SK-N-MC (cell line): ENCODE results near the gene FANCE.
"Not testable (repeated sequence)": the region's sequence is repeated elsewhere in the genome, so short reads cannot be mapped to it uniquely, and the experiment has no call there.

Experiments used
- DNase-seq: peaks from one replicate; pipeline ENCODE4 v3.0.0-alpha.2; 2011; ENCODE audit warnings: low read depth, low spot score
- H3K27ac ChIP-seq: fragments of 200-600 bp; sonication (generic); 2 replicates; pipeline ENCODE4 v1.5.1; 2016; ENCODE audit warnings: mixed run types
- H3K36me3 ChIP-seq: fragments of 200-600 bp; sonication (generic); 2 replicates; pipeline ENCODE4 v1.6.1; 2017; ENCODE audit warnings: antibody characterized with exemption, low read length, mixed read lengths; ENCODE audit not compliant: insufficient read depth
- H3K4me3 ChIP-seq: fragments of 200-600 bp; sonication (generic); 2 replicates; pipeline ENCODE4 v1.5.1; 2016
- H3K9ac ChIP-seq: fragments of 200-600 bp; sonication (generic); 2 replicates; pipeline ENCODE4 v1.8.0; 2017; ENCODE audit warnings: mixed run types, mixed read lengths; ENCODE audit not compliant: insufficient read length
- H3K9me3 ChIP-seq: fragments of 200-600 bp; sonication (generic); 2 replicates; pipeline ENCODE4 v1.6.1; 2017; ENCODE audit warnings: low read depth, mild to moderate bottlenecking, antibody characterized with exemption, low read length, moderate library complexity, mixed read lengths
- EZH2 ChIP-seq: fragments of 200-600 bp; sonication (generic); IDR thresholded peaks from one replicate; pipeline ENCODE4 v1.6.1; 2017; ENCODE audit warnings: antibody characterized with exemption
- FOXP2 ChIP-seq: optimal IDR thresholded peaks from 2 replicates; pipeline ENCODE3; 2011; ENCODE audit warnings: mild to moderate bottlenecking, moderate library complexity; ENCODE audit not compliant: insufficient read depth; ENCODE audit errors: extremely low read length, control extremely low read depth
- POLR2AphosphoS5 ChIP-seq: IDR thresholded peaks from 2 replicates; pipeline ENCODE4 v1.6.1; 2012; ENCODE audit warnings: mild to moderate bottlenecking, low read depth, low read length, borderline replicate concordance

FANCE gene

GRCh38 chr6:35429463-35429862 lies 22.7 kb upstream of the FANCE start:
- no peaks in the 10 kb centered on the region for H3K36me3 ChIP-seq
- TF ChIP-seq POLR2AphosphoS5, result no peak
- no peak for TF ChIP-seq FOXP2
- no peak for TF ChIP-seq EZH2
- H3K4me3 ChIP-seq, result no peak overlapping the region
- no peak for DNase-seq
- peaks cover 4% of the 10 kb centered on the region; the same call in 1 of the 2 replicates for H3K9me3 ChIP-seq
- H3K9ac ChIP-seq, result no peak overlapping the region
- H3K27ac ChIP-seq, result no peak overlapping the region

GRCh38 chr6:35432291-35432690 lies 19.8 kb upstream of the FANCE start:
- no peaks in the 10 kb centered on the region for H3K36me3 ChIP-seq
- peaks cover 4% of the 10 kb centered on the region; the same call in 1 of the 2 replicates for H3K9me3 ChIP-seq
- DNase-seq, result no peak
- H3K4me3 ChIP-seq, result no peak overlapping the region
- TF ChIP-seq POLR2AphosphoS5 (no peak), FOXP2 (no peak), EZH2 (no peak)
- H3K27ac ChIP-seq, result no peak overlapping the region
- no peak overlapping the region for H3K9ac ChIP-seq

GRCh38 chr6:35432702-35433101 lies 19.4 kb upstream of the FANCE start:
- H3K36me3 ChIP-seq, H3K4me3 ChIP-seq, H3K27ac ChIP-seq, H3K9me3 ChIP-seq, DNase-seq, H3K9ac ChIP-seq: not testable (repeated sequence)

- Histone ChIP-seq H3K9ac (no peak overlapping the region), H3K4me3 (no peak overlapping the region), H3K36me3 (no peaks in the 10 kb centered on the region), H3K27ac (no peak overlapping the region), H3K9me3 (no peaks in the 10 kb centered on the region)
- no peak for DNase-seq
- TF ChIP-seq FOXP2 (no peak), POLR2AphosphoS5 (no peak), EZH2 (no peak)
Measured at GRCh38 chr6:35435074-35435837, 16.9 kb upstream of the FANCE start.

- no peak for DNase-seq
- no peak overlapping the region for H3K4me3 ChIP-seq
- H3K27ac ChIP-seq, result no peak overlapping the region
- no peaks in the 10 kb centered on the region for H3K36me3 ChIP-seq
- TF ChIP-seq POLR2AphosphoS5 (no peak), EZH2 (no peak), FOXP2 (no peak)
- no peaks in the 10 kb centered on the region for H3K9me3 ChIP-seq
- H3K9ac ChIP-seq, result no peak overlapping the region
Measured at GRCh38 chr6:35436071-35436857, 15.9 kb upstream of the FANCE start.

GRCh38 chr6:35438378-35439065 lies 13.6 kb upstream of the FANCE start:
- not testable (repeated sequence) for H3K9me3 ChIP-seq, H3K9ac ChIP-seq, H3K36me3 ChIP-seq, H3K4me3 ChIP-seq, DNase-seq, H3K27ac ChIP-seq

GRCh38 chr6:35439308-35439707 lies 12.8 kb upstream of the FANCE start:
- no peak overlapping the region for H3K4me3 ChIP-seq
- no peaks in the 10 kb centered on the region for H3K9me3 ChIP-seq
- no peak for DNase-seq
- H3K27ac ChIP-seq, result no peak overlapping the region
- TF ChIP-seq FOXP2 (no peak), POLR2AphosphoS5 (no peak), EZH2 (no peak)
- H3K9ac ChIP-seq, result no peak overlapping the region
- no peaks in the 10 kb centered on the region for H3K36me3 ChIP-seq

GRCh38 chr6:35441205-35441604 lies 10.9 kb upstream of the FANCE start:
- no peak overlapping the region for H3K9ac ChIP-seq
- no peak for TF ChIP-seq EZH2
- no peak for TF ChIP-seq POLR2AphosphoS5
- TF ChIP-seq FOXP2, result no peak
- H3K27ac ChIP-seq, result no peak overlapping the region
- DNase-seq, result no peak
- H3K4me3 ChIP-seq, result no peak overlapping the region
- H3K9me3 ChIP-seq, result no peaks in the 10 kb centered on the region
- H3K36me3 ChIP-seq, result no peaks in the 10 kb centered on the region

- TF ChIP-seq FOXP2, result no peak
- TF ChIP-seq POLR2AphosphoS5, result no peak
- TF ChIP-seq EZH2, result no peak
- H3K9me3 ChIP-seq, result no peaks in the 10 kb centered on the region
- H3K27ac ChIP-seq, result no peak overlapping the region
- no peak for DNase-seq
- no peaks in the 10 kb centered on the region for H3K36me3 ChIP-seq
- H3K4me3 ChIP-seq, result no peak overlapping the region
- no peak overlapping the region for H3K9ac ChIP-seq
Measured at GRCh38 chr6:35441642-35442041, 10.5 kb upstream of the FANCE start.
